HEK293 (cell line): ENCODE data around the gene RNF181.

Source experiments
- GLI4 ChIP-seq: fragments of 450-650 bp; formaldehyde crosslinking; IDR thresholded peaks from 2 replicates; pipeline ENCODE4 v1.5.1; 2016; ENCODE audit warnings: missing biosample characterization, missing genetic modification characterization
- KLF8 ChIP-seq: fragments of 450-650 bp; formaldehyde crosslinking; IDR thresholded peaks from 2 replicates; pipeline ENCODE4 v1.5.1; 2016; ENCODE audit warnings: missing biosample characterization, missing genetic modification characterization
- REST ChIP-seq: fragments of 450-650 bp; formaldehyde crosslinking; IDR thresholded peaks from 2 replicates; pipeline ENCODE4 v1.5.1; 2016; ENCODE audit warnings: missing biosample characterization, missing genetic modification characterization
- ZNF121 ChIP-seq: fragments of 450-650 bp; formaldehyde crosslinking; IDR thresholded peaks from 2 replicates; pipeline ENCODE4 v1.5.1; 2016; ENCODE audit warnings: missing biosample characterization, missing genetic modification characterization
- ZNF335 ChIP-seq: fragments of 450-650 bp; formaldehyde crosslinking; conservative IDR thresholded peaks from 2 replicates; pipeline ENCODE4 v1.5.1; 2016; ENCODE audit warnings: missing biosample characterization, missing genetic modification characterization
- ZNF426 ChIP-seq: fragments of 450-650 bp; formaldehyde crosslinking; IDR thresholded peaks from 2 replicates; pipeline ENCODE4 v1.5.1; 2017; ENCODE audit warnings: missing biosample characterization, missing genetic modification characterization, mild to moderate bottlenecking, inconsistent platforms, moderate library complexity
- ZNF621 ChIP-seq: fragments of 450-650 bp; formaldehyde crosslinking; IDR thresholded peaks from 2 replicates; pipeline ENCODE4 v1.5.1; 2017; ENCODE audit warnings: missing biosample characterization, missing genetic modification characterization
- TF ChIP-seq, protein P1 (sequence below): fragments of 450-650 bp; formaldehyde crosslinking; IDR thresholded peaks from 2 replicates; pipeline ENCODE4 v1.5.1; 2017; ENCODE audit warnings: missing biosample characterization, missing genetic modification characterization
- TF ChIP-seq, protein P2 (sequence below): fragments of 450-650 bp; formaldehyde crosslinking; IDR thresholded peaks from 2 replicates; pipeline ENCODE4 v1.5.1; 2016; ENCODE audit warnings: missing biosample characterization, missing genetic modification characterization
- TF ChIP-seq, protein P3 (sequence below): fragments of 450-650 bp; formaldehyde crosslinking; IDR thresholded peaks from 2 replicates; pipeline ENCODE4 v1.5.1; 2016; ENCODE audit warnings: missing biosample characterization, missing genetic modification characterization
- TF ChIP-seq, protein P4 (sequence below): fragments of 450-650 bp; formaldehyde crosslinking; IDR thresholded peaks from 2 replicates; pipeline ENCODE4 v1.5.1; 2016; ENCODE audit warnings: missing biosample characterization, missing genetic modification characterization
- TF ChIP-seq, protein P5 (sequence below): fragments of 450-650 bp; formaldehyde crosslinking; IDR thresholded peaks from 2 replicates; pipeline ENCODE4 v1.5.1; 2016; ENCODE audit warnings: missing biosample characterization, missing genetic modification characterization
- TF ChIP-seq, protein P6 (sequence below): fragments of 450-650 bp; formaldehyde crosslinking; IDR thresholded peaks from 2 replicates; pipeline ENCODE4 v1.5.1; 2016; ENCODE audit warnings: missing biosample characterization, missing genetic modification characterization

- TF ChIP-seq, protein P1, sequence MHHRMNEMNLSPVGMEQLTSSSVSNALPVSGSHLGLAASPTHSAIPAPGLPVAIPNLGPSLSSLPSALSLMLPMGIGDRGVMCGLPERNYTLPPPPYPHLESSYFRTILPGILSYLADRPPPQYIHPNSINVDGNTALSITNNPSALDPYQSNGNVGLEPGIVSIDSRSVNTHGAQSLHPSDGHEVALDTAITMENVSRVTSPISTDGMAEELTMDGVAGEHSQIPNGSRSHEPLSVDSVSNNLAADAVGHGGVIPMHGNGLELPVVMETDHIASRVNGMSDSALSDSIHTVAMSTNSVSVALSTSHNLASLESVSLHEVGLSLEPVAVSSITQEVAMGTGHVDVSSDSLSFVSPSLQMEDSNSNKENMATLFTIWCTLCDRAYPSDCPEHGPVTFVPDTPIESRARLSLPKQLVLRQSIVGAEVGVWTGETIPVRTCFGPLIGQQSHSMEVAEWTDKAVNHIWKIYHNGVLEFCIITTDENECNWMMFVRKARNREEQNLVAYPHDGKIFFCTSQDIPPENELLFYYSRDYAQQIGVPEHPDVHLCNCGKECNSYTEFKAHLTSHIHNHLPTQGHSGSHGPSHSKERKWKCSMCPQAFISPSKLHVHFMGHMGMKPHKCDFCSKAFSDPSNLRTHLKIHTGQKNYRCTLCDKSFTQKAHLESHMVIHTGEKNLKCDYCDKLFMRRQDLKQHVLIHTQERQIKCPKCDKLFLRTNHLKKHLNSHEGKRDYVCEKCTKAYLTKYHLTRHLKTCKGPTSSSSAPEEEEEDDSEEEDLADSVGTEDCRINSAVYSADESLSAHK = no peak
- TF ChIP-seq, protein P2, sequence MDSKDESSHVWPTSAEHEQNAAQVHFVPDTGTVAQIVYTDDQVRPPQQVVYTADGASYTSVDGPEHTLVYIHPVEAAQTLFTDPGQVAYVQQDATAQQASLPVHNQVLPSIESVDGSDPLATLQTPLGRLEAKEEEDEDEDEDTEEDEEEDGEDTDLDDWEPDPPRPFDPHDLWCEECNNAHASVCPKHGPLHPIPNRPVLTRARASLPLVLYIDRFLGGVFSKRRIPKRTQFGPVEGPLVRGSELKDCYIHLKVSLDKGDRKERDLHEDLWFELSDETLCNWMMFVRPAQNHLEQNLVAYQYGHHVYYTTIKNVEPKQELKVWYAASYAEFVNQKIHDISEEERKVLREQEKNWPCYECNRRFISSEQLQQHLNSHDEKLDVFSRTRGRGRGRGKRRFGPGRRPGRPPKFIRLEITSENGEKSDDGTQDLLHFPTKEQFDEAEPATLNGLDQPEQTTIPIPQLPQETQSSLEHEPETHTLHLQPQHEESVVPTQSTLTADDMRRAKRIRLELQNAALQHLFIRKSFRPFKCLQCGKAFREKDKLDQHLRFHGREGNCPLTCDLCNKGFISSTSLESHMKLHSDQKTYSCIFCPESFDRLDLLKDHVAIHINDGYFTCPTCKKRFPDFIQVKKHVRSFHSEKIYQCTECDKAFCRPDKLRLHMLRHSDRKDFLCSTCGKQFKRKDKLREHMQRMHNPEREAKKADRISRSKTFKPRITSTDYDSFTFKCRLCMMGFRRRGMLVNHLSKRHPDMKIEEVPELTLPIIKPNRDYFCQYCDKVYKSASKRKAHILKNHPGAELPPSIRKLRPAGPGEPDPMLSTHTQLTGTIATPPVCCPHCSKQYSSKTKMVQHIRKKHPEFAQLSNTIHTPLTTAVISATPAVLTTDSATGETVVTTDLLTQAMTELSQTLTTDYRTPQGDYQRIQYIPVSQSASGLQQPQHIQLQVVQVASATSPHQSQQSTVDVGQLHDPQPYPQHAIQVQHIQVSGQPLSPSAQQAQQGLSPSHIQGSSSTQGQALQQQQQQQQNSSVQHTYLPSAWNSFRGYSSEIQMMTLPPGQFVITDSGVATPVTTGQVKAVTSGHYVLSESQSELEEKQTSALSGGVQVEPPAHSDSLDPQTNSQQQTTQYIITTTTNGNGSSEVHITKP (tag by site-specific recombination) = peak; percentile 97
- TF ChIP-seq ZNF335 (tag by site-specific recombination) (no peak), GLI4 (tag by site-specific recombination) (no peak), REST (no peak), KLF8 (tag by site-specific recombination) (no peak), ZNF121 (tag by site-specific recombination) (no peak), ZNF621 (tag by site-specific recombination) (no peak), ZNF426 (no peak)
- TF ChIP-seq, protein P3, sequence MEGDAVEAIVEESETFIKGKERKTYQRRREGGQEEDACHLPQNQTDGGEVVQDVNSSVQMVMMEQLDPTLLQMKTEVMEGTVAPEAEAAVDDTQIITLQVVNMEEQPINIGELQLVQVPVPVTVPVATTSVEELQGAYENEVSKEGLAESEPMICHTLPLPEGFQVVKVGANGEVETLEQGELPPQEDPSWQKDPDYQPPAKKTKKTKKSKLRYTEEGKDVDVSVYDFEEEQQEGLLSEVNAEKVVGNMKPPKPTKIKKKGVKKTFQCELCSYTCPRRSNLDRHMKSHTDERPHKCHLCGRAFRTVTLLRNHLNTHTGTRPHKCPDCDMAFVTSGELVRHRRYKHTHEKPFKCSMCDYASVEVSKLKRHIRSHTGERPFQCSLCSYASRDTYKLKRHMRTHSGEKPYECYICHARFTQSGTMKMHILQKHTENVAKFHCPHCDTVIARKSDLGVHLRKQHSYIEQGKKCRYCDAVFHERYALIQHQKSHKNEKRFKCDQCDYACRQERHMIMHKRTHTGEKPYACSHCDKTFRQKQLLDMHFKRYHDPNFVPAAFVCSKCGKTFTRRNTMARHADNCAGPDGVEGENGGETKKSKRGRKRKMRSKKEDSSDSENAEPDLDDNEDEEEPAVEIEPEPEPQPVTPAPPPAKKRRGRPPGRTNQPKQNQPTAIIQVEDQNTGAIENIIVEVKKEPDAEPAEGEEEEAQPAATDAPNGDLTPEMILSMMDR (tag by site-specific recombination) = no peak
- TF ChIP-seq, protein P4, sequence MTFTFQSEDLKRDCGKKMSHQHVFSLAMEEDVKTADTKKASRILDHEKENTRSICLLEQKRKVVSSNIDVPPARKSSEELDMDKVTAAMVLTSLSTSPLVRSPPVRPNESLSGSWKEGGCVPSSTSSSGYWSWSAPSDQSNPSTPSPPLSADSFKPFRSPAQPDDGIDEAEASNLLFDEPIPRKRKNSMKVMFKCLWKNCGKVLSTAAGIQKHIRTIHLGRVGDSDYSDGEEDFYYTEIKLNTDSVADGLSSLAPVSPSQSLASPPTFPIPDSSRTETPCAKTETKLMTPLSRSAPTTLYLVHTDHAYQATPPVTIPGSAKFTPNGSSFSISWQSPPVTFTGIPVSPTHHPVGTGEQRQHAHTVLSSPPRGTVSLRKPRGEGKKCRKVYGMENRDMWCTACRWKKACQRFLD (tag by site-specific recombination) = no peak
- TF ChIP-seq, protein P5, sequence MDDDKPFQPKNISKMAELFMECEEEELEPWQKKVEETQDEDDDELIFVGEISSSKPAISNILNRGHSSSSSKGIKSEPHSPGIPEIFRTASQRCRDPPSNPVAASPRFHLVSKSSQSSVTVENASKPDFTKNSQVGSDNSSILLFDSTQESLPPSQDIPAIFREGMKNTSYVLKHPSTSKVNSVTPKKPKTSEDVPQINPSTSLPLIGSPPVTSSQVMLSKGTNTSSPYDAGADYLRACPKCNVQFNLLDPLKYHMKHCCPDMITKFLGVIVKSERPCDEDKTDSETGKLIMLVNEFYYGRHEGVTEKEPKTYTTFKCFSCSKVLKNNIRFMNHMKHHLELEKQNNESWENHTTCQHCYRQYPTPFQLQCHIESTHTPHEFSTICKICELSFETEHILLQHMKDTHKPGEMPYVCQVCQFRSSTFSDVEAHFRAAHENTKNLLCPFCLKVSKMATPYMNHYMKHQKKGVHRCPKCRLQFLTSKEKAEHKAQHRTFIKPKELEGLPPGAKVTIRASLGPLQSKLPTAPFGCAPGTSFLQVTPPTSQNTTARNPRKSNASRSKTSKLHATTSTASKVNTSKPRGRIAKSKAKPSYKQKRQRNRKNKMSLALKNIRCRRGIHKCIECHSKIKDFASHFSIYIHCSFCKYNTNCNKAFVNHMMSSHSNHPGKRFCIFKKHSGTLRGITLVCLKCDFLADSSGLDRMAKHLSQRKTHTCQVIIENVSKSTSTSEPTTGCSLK (tag by site-specific recombination) = no peak
- TF ChIP-seq, protein P6, sequence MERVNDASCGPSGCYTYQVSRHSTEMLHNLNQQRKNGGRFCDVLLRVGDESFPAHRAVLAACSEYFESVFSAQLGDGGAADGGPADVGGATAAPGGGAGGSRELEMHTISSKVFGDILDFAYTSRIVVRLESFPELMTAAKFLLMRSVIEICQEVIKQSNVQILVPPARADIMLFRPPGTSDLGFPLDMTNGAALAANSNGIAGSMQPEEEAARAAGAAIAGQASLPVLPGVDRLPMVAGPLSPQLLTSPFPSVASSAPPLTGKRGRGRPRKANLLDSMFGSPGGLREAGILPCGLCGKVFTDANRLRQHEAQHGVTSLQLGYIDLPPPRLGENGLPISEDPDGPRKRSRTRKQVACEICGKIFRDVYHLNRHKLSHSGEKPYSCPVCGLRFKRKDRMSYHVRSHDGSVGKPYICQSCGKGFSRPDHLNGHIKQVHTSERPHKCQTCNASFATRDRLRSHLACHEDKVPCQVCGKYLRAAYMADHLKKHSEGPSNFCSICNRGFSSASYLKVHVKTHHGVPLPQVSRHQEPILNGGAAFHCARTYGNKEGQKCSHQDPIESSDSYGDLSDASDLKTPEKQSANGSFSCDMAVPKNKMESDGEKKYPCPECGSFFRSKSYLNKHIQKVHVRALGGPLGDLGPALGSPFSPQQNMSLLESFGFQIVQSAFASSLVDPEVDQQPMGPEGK (tag by site-specific recombination) = no peak
Measured at GRCh38 chr2:85564144-85564563, 31.4 kb upstream of the RNF181 start.
